HEK293T (cell line): ENCODE measurements around the gene GMPPA.

Experiments
- CTCF ChIA-PET: fragments of 350-600 bp; formaldehyde crosslinking; extraction: SDS; loops from one replicate; lab custom pipeline; 2021; ENCODE audit warnings: antibody characterized with exemption, inconsistent platforms; lab: Yijun Ruan, JAX
- POLR2A ChIA-PET: fragments of 350-600 bp; formaldehyde crosslinking; extraction: SDS; loops from one replicate; lab custom pipeline; 2020; ENCODE audit warnings: antibody characterized with exemption, inconsistent platforms; lab: Yijun Ruan, JAX
- DNase-seq: peaks from one replicate; pipeline ENCODE4 v3.0.0; 2012; ENCODE audit warnings: mixed read lengths; ENCODE audit errors: extremely low spot score
- ARNT ChIP-seq: fragments of 450-650 bp; IDR thresholded peaks from 2 replicates; pipeline ENCODE4 v1.6.1; 2017; ENCODE audit warnings: mild to moderate bottlenecking
- BHLHE40 ChIP-seq: fragments of 450-650 bp; IDR thresholded peaks from 2 replicates; pipeline ENCODE4 v1.6.1; 2016; ENCODE audit warnings: mild to moderate bottlenecking, moderate library complexity, borderline replicate concordance
- CTBP1 ChIP-seq: fragments of 450-650 bp; IDR thresholded peaks from 2 replicates; pipeline ENCODE4 v1.6.1; 2016; ENCODE audit warnings: borderline replicate concordance
- ELF4 ChIP-seq: fragments of 450-650 bp; IDR thresholded peaks from 2 replicates; pipeline ENCODE4 v1.6.1; 2017; ENCODE audit warnings: antibody characterized with exemption
- FOXA1 ChIP-seq: fragments of 450-650 bp; IDR thresholded peaks from 2 replicates; pipeline ENCODE4 v1.6.1; 2016; ENCODE audit warnings: mild to moderate bottlenecking
- FOXK2 ChIP-seq: fragments of 450-650 bp; IDR thresholded peaks from 2 replicates; pipeline ENCODE4 v1.6.1; 2016; ENCODE audit warnings: mild to moderate bottlenecking
- FOXM1 ChIP-seq: fragments of 450-650 bp; IDR thresholded peaks from 2 replicates; pipeline ENCODE4 v1.6.1; 2017; ENCODE audit warnings: mild to moderate bottlenecking, borderline replicate concordance
- HDGF ChIP-seq: fragments of 450-650 bp; IDR thresholded peaks from 2 replicates; pipeline ENCODE4 v1.6.1; 2017; ENCODE audit warnings: antibody characterized with exemption, borderline replicate concordance
- L3MBTL2 ChIP-seq: fragments of 450-650 bp; conservative IDR thresholded peaks from 2 replicates; pipeline ENCODE4 v1.6.1; 2016; ENCODE audit warnings: mild to moderate bottlenecking
- LEF1 ChIP-seq: fragments of 450-650 bp; IDR thresholded peaks from 2 replicates; pipeline ENCODE4 v1.6.1; 2017; ENCODE audit warnings: mild to moderate bottlenecking, borderline replicate concordance
- NFRKB ChIP-seq: fragments of 450-650 bp; IDR thresholded peaks from 2 replicates; pipeline ENCODE4 v1.6.1; 2016; ENCODE audit warnings: mild to moderate bottlenecking, moderate library complexity
- SP1 ChIP-seq: fragments of 450-650 bp; IDR thresholded peaks from 2 replicates; pipeline ENCODE4 v1.6.1; 2017
- SUZ12 ChIP-seq: fragments of 450-650 bp; IDR thresholded peaks from 2 replicates; pipeline ENCODE4 v1.6.1; 2016; ENCODE audit warnings: mild to moderate bottlenecking
- TARDBP ChIP-seq: fragments of 450-650 bp; IDR thresholded peaks from 2 replicates; pipeline ENCODE4 v1.6.1; 2016
- ZNF384 ChIP-seq: fragments of 450-650 bp; IDR thresholded peaks from 2 replicates; pipeline ENCODE4 v1.6.1; 2016
- TF ChIP-seq, protein P1 (sequence below): fragments of 450-650 bp; IDR thresholded peaks from 2 replicates; pipeline ENCODE4 v1.6.1; 2016

GMPPA gene

DNA sequence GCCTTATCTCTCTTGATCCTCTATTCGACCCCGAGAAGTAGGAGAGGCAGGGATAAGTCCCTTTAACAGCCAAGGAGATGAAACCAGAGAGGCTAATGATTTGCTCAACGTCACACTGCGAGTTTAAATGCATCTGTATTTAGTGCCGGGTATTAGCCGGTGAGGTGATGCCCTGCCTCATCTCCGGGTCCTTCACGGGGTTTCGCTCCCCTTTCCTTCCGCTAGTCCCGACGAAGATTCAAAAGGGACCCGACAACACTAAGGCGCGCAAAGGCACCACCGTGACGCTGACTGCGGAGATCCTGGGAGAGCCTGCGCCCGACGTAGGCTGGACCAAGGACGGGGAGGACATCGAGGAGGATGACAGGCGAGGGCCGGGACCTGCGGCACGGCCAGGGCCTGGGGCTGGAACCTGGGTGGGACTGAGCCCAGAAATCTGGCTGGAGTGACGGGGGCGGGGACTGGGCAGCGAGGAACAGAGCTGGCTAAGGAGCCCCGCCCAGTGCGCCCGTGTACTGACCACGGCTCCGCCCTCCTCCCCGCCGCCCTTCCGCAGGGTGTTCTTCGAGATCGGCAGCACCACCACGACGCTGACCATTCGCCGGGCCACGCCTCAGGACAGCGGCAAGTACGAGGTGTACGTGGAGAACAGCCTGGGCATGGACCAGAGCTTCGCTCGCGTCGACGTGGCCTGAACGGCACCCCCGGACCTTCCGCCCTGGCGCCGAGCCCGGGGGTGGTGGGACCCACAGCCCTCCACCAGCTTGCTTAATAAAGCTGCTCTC, 1.0 kb upstream of the GMPPA start:
- CTCF ChIA-PET = interaction anchor here (1.3 to 4.5 kb wide), 5 partner anchors 11 to 33 kb away, joined by 3 to 31 read pairs (median 7); no protein-coding TSS in a partner anchor
- TF ChIP-seq LEF1 (no peak), L3MBTL2 (peak; percentile 29; the same call in 1 of the 2 replicates)
- peak; percentile 33 for DNase-seq

DNA sequence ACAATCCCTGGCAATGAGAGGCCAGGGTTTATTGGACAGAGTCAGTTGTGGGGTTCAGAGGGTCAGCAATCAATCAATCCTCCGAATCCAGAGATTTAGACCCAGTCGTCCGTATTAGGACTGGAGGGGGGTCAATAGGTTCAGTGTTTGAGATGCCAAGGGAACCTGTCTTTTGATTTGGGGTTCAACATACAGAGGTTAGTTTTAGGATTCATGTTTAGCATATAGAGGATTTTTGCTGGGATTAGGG, 292 bp downstream of the GMPPA start:
- TF ChIP-seq FOXK2 (no peak), ARNT (no peak), L3MBTL2 (no peak)
- TF ChIP-seq, protein P1, sequence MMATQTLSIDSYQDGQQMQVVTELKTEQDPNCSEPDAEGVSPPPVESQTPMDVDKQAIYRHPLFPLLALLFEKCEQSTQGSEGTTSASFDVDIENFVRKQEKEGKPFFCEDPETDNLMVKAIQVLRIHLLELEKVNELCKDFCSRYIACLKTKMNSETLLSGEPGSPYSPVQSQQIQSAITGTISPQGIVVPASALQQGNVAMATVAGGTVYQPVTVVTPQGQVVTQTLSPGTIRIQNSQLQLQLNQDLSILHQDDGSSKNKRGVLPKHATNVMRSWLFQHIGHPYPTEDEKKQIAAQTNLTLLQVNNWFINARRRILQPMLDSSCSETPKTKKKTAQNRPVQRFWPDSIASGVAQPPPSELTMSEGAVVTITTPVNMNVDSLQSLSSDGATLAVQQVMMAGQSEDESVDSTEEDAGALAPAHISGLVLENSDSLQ = peak; percentile 62
- POLR2A ChIA-PET = interaction anchor here (0.7 to 2.7 kb wide), 9 partner anchors 10 to 96 kb away, joined by 3 to 41 read pairs (median 4); no protein-coding TSS in a partner anchor
- CTCF ChIA-PET = interaction anchor here (0.7 to 4.5 kb wide), 9 partner anchors 10 to 37 kb away, joined by 3 to 31 read pairs (median 4); no protein-coding TSS in a partner anchor
- DNase-seq = no peak

More for the DNA sequence above, 1.0 kb upstream of the GMPPA start:
- POLR2A ChIA-PET = interaction anchor here (1.0 to 2.7 kb wide), 7 partner anchors 9 to 45 kb away, joined by 3 to 41 read pairs (median 5); no protein-coding TSS in a partner anchor

DNA sequence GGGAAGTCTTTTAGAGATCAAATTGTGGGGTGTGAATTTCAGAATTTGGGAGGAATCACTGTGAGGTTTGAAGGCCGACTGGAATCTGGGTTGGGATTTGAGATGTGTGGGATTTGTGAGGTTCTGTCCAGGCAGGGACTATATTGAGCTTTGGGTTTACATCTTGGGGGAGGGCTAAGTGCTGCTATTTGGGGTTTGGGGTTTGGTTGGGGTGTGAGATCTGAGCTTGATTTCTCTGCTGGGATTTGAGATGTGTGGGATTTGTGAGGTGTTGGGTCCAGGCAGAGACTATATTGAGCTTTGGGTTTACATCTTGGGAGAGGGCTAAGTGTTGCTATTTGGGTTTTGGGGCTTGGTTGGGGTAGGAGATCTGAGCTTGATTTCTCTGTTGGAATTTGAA, 864 bp downstream of the GMPPA start:
- no peak for DNase-seq
- ChIA-PET CTCF (interaction anchor here (0.7 to 4.5 kb wide), 6 partner anchors 10 to 30 kb away, joined by 3 to 31 read pairs (median 6); no protein-coding TSS in a partner anchor), POLR2A (interaction anchor here (0.8 to 2.7 kb wide), 3 partner anchors 9 to 21 kb away, joined by 4 to 41 read pairs (median 5); no protein-coding TSS in a partner anchor)
- TF ChIP-seq FOXM1 = no peak
- TF ChIP-seq L3MBTL2 = no peak
- TF ChIP-seq TARDBP = no peak
- no peak for TF ChIP-seq SP1
- no peak for TF ChIP-seq BHLHE40
- TF ChIP-seq FOXK2 = no peak
- TF ChIP-seq, protein P1 = no peak
- TF ChIP-seq CTBP1 = no peak
- no peak for TF ChIP-seq FOXA1
- no peak for TF ChIP-seq NFRKB

DNA sequence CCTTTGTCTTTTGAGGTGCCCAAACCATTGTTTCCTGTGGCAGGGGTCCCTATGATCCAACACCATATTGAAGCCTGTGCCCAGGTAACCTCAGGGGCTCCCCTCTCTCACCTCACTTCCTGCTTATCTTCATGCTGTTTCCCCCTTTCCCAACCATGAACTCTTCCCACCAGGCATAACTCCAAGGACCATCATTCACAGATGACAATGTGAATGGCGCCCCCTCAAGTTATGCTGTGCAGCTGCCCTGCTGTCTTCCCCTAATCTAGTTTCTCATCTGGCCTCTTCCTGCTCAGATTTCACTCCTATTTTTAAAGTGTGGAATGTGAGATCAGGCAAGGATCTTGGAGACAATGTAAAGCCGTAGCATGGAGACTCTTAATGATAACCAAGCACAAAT, 1.4 kb downstream of the GMPPA start:
- ChIA-PET CTCF (interaction anchor here (1.1 to 4.5 kb wide), 4 partner anchors 9 to 30 kb away, joined by 3 to 31 read pairs (median 9); no protein-coding TSS in a partner anchor), POLR2A (interaction anchor here (0.7 to 2.7 kb wide), 5 partner anchors 8 to 176 kb away, joined by 3 to 41 read pairs (median 4); no protein-coding TSS in a partner anchor)
- no peak for DNase-seq

DNA sequence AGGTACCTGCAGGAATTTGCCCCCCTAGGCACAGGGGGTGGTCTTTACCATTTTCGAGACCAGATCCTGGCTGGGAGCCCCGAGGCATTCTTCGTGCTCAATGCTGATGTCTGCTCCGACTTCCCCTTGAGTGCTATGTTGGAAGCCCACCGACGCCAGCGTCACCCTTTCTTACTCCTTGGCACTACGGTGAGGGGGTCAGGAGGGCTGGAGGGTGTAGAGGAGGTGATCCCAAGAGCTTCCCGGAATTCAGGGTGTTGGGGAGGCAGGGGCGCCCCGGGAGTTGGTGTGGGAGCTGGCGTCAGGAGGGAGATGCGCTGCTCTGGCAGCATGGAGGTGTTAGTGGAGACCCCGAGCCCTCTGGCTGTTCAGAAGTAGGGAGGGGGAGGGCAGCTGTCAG, 3.2 kb downstream of the GMPPA start:
- CTCF ChIA-PET = no interaction called here
- TF ChIP-seq, protein P1 = no peak
- TF ChIP-seq L3MBTL2 = no peak
- POLR2A ChIA-PET = interaction anchor here (0.7 kb wide), 1 partner anchor 12 kb away, joined by 3 read pairs; no protein-coding TSS in a partner anchor

More for the DNA sequence above, 1.4 kb downstream of the GMPPA start:
- no peak for TF ChIP-seq FOXM1
- TF ChIP-seq SUZ12 = no peak
- no peak for TF ChIP-seq L3MBTL2
- TF ChIP-seq, protein P1 = peak; percentile 31; the same call in 1 of the 2 replicates
- no peak for TF ChIP-seq ELF4

DNA sequence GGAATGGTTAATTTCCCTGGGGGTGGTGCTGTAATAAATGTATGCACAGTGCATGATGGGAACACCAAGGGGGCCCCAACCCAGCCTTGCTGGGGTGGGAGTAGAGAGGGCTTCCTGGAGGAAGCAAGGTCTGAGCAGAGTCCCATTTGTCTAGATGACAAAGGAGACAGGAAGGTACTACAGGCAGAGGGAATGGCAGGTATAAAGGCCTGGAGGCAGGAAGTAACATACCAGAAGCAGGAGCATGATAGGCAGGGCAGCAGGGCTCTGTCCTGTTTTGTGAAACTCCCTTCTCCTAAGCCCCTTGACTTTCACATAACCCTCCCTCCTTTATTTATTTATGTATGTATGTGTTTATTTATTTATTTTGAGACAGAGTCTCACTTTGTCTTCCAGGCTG, 3.9 kb downstream of the GMPPA start:
- ChIA-PET CTCF (interaction anchor here (0.6 kb wide), 1 partner anchor 10 kb away, joined by 3 read pairs; no protein-coding TSS in a partner anchor), POLR2A (no interaction called here)
- no peak for DNase-seq
- TF ChIP-seq SUZ12 (no peak), FOXM1 (no peak), FOXK2 (no peak)

More for the DNA sequence above, 3.2 kb downstream of the GMPPA start:
- DNase-seq = no peak

DNA sequence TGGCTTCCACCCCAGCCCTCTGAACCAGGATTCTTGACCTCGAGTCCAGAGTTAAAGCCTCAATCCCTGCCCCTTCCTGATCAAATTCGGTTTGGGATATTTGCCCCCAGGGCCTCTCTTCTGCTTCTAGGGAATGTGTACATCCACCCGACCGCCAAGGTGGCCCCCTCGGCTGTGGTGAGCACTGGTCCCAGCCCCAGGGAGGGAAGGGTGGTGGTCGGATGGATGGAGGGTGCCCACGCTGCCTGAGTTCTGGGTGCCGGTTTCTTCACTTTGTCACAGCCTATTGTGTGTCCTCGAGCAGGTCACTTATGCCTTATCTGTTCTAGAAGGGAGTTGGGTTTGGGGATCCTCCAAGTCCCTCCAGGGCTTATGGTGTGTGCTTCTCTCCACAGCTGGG, 6.9 kb downstream of the GMPPA start:
- TF ChIP-seq, protein P1 = no peak
- TF ChIP-seq ARNT (no peak), NFRKB (no peak), CTBP1 (no peak), ZNF384 (no peak), FOXK2 (no peak), BHLHE40 (no peak), SUZ12 (no peak), SP1 (no peak), FOXA1 (no peak), ELF4 (no peak), L3MBTL2 (no peak), FOXM1 (no peak), TARDBP (no peak), HDGF (no peak), LEF1 (no peak)
- ChIA-PET POLR2A (no interaction called here), CTCF (no interaction called here)
- DNase-seq = no peak
